Immature natural killer cell (primary cell): ENCODE results near the gene FDXR. TPM values are rescaled to one million over a fixed set of nuclear protein-coding genes. Genes with fewer than 3 reads are reported as not detected.

Source experiments
- DNase-seq, 3 donors: peaks; one replicate each; pipeline ENCODE4 v3.0.0; 2022; ENCODE audit warnings: mixed read lengths in 1 of 3
- H3K27ac Mint-ChIP-seq, 6 donors: one replicate each; pipeline ENCODE4 v1.8.0; 2020; ENCODE audit warnings: mixed read lengths in 6 of 6, mild to moderate bottlenecking in 5 of 6, inconsistent platforms in 4 of 6, moderate library complexity in 3 of 6
- H3K27me3 Mint-ChIP-seq, 3 donors: one replicate each; pipeline ENCODE4 v1.8.0; 2020 to 2021; ENCODE audit warnings: low read depth in 3 of 3, mild to moderate bottlenecking in 3 of 3, mixed read lengths in 3 of 3, moderate library complexity in 3 of 3, inconsistent platforms in 1 of 3
- H3K36me3 Mint-ChIP-seq, 3 donors: one replicate each; pipeline ENCODE4 v1.8.0; 2020; ENCODE audit warnings: mixed read lengths in 3 of 3, inconsistent platforms in 2 of 3, mild to moderate bottlenecking in 2 of 3
- H3K4me1 Mint-ChIP-seq, 2 donors: one replicate each; pipeline ENCODE4 v1.8.0; 2020; ENCODE audit warnings: inconsistent platforms in 2 of 2, mild to moderate bottlenecking in 2 of 2, mixed read lengths in 2 of 2, moderate library complexity in 1 of 2
- H3K4me3 Mint-ChIP-seq, 5 donors: one replicate each; pipeline ENCODE4 v1.8.0; 2020; ENCODE audit warnings: mild to moderate bottlenecking in 5 of 5, mixed read lengths in 5 of 5, inconsistent platforms in 3 of 5, moderate library complexity in 3 of 5
- H3K9me3 Mint-ChIP-seq, 6 donors: one replicate each; pipeline ENCODE4 v1.8.0; 2020; ENCODE audit warnings: mild to moderate bottlenecking in 6 of 6, mixed read lengths in 6 of 6, inconsistent platforms in 4 of 6, moderate library complexity in 3 of 6
- polyA plus RNA-seq, 3 donors: library from polyadenylated mRNA; unstranded; fragments of 300-500 nt; fragmentation: Illumina TruSeq; gene quantifications; one replicate each; pipeline ENCODE4 v1.2.3, GENCODE V29; 2021

Gene FDXR
- polyA plus RNA-seq, 3 donors from 2014 or later, result 3.9 to 10.3 (median 8.0) TPM

GRCh38 chr17:74836691-74837467 is 35.9 kb downstream of the FDXR start:
- Mint-ChIP-seq H3K4me1 (peaks cover 12 to 19% of the 10 kb centered on the region in 2 donors), H3K9me3 (no peaks in the 10 kb centered on the region), H3K4me3 (no peak overlapping the region), H3K27me3 (peaks cover 2 to 7% (median 4%) of the 10 kb centered on the region in 3 donors), H3K36me3 (peaks cover 0 to 24% (median 19%) of the 10 kb centered on the region in 3 donors), H3K27ac (no peak overlapping the region)
- DNase-seq, result no peak

DNA sequence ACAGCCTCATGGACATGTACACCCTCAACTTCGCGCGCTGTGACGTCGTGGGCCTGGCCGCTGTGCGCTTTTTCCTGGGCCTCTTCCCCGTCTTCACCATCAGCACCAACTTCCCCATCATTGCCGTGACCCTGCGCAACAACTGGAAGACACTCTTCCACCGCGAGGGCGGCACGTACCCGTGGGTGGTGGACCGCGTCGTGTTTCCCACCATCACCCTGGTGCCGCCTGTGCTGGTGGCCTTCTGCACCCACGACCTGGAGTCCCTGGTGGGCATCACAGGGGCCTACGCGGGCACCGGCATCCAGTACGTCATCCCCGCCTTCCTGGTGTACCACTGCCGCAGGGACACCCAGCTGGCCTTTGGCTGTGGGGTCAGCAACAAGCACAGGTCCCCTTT is 36.6 kb downstream of the FDXR start:
- no peak overlapping the region for H3K4me3 Mint-ChIP-seq
- no peaks in the 10 kb centered on the region for H3K9me3 Mint-ChIP-seq
- peaks cover 0 to 8% (median 2%) of the 10 kb centered on the region in 3 donors for H3K27me3 Mint-ChIP-seq
- H3K27ac Mint-ChIP-seq, result no peak overlapping the region
- H3K36me3 Mint-ChIP-seq, result peaks cover 0 to 23% (median 18%) of the 10 kb centered on the region in 3 donors
- DNase-seq, result no peak
- H3K4me1 Mint-ChIP-seq, result peaks cover 9 to 14% of the 10 kb centered on the region in 2 donors

GRCh38 chr17:74833501-74834377 is 39.1 kb downstream of the FDXR start:
- peaks cover 0 to 4% (median 2%) of the 10 kb centered on the region in 3 donors for H3K27me3 Mint-ChIP-seq
- no peak for DNase-seq
- no peak overlapping the region for H3K4me3 Mint-ChIP-seq

DNA sequence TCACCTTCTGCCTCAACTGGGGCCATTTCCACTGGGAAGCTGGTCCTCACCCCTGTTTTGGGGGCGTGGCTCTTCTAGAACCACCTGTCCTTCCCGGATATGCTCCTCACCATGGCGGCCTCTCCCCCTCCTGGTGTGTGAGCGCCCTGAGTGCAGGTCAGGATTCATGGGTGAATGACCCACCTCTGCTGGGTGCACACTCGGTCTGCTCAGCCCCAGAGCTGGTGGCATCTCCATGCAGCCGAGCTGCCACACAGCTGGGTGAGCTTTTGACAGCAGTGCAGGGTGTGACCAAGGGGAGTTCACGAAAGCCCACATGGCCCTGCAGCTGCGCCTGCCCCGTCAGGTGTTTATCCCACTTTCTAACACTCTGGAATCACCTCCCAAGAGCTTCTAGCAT is 40.4 kb downstream of the FDXR start:
- H3K27ac Mint-ChIP-seq, result no peak overlapping the region
- H3K36me3 Mint-ChIP-seq, result peaks cover 0 to 18% (median 8%) of the 10 kb centered on the region in 3 donors
- H3K4me3 Mint-ChIP-seq, result no peak overlapping the region
- H3K4me1 Mint-ChIP-seq, result no peaks in the 10 kb centered on the region
- H3K9me3 Mint-ChIP-seq, result no peaks in the 10 kb centered on the region
- peaks cover 0 to 2% (median 2%) of the 10 kb centered on the region in 3 donors for H3K27me3 Mint-ChIP-seq
- DNase-seq, result no peak

More at GRCh38 chr17:74833501-74834377, 39.1 kb downstream of the FDXR start:
- H3K27ac Mint-ChIP-seq, result peak overlapping the region in 1 of 6 donors; percentile 31
- H3K4me1 Mint-ChIP-seq, result no peaks in the 10 kb centered on the region
- peaks cover 0 to 23% (median 14%) of the 10 kb centered on the region in 3 donors for H3K36me3 Mint-ChIP-seq
- H3K9me3 Mint-ChIP-seq, result no peaks in the 10 kb centered on the region

GRCh38 chr17:74831444-74832146 is 41.2 kb downstream of the FDXR start:
- Mint-ChIP-seq H3K4me1 (no peaks in the 10 kb centered on the region), H3K36me3 (peaks cover 0 to 14% (median 5%) of the 10 kb centered on the region in 3 donors), H3K4me3 (no peak overlapping the region), H3K9me3 (no peaks in the 10 kb centered on the region), H3K27me3 (peaks cover 0 to 2% (median 2%) of the 10 kb centered on the region in 3 donors), H3K27ac (no peak overlapping the region)
- no peak for DNase-seq

GRCh38 chr17:74830861-74831260 is 41.9 kb downstream of the FDXR start:
- Mint-ChIP-seq H3K4me1 (no peaks in the 10 kb centered on the region), H3K36me3 (peaks cover 0 to 8% (median under 1%) of the 10 kb centered on the region in 3 donors), H3K27me3 (peaks cover 0 to 2% (median 0%) of the 10 kb centered on the region in 3 donors), H3K4me3 (no peak overlapping the region), H3K27ac (no peak overlapping the region), H3K9me3 (no peaks in the 10 kb centered on the region)
- no peak for DNase-seq

DNA sequence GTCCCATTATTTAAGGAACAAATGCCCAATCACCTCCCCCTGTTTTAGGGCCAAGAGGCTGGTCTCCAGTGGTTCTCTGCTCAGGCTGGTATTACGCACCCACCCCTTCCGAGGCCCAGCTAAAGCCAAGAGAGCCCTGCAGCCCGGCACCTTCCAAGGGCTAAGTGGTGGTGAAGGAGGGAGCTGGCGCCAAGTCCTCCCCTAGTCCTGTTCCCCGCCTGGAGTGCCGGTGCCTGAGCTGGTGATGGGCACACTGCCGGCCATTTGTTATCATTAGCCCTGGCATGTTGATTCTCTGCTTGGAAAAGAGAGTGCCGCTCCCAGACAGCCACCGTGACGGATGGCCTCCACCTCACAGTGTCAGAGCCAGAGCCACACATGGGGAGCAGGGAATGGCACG is 45.0 kb downstream of the FDXR start:
- H3K27me3 Mint-ChIP-seq, result peaks cover 0 to 2% (median 0%) of the 10 kb centered on the region in 3 donors
- H3K4me3 Mint-ChIP-seq, result no peak overlapping the region
- no peak overlapping the region for H3K27ac Mint-ChIP-seq
- peaks cover 0 to 6% (median 0%) of the 10 kb centered on the region in 3 donors for H3K36me3 Mint-ChIP-seq
- no peak for DNase-seq
- H3K4me1 Mint-ChIP-seq, result no peaks in the 10 kb centered on the region
- no peaks in the 10 kb centered on the region for H3K9me3 Mint-ChIP-seq

DNA sequence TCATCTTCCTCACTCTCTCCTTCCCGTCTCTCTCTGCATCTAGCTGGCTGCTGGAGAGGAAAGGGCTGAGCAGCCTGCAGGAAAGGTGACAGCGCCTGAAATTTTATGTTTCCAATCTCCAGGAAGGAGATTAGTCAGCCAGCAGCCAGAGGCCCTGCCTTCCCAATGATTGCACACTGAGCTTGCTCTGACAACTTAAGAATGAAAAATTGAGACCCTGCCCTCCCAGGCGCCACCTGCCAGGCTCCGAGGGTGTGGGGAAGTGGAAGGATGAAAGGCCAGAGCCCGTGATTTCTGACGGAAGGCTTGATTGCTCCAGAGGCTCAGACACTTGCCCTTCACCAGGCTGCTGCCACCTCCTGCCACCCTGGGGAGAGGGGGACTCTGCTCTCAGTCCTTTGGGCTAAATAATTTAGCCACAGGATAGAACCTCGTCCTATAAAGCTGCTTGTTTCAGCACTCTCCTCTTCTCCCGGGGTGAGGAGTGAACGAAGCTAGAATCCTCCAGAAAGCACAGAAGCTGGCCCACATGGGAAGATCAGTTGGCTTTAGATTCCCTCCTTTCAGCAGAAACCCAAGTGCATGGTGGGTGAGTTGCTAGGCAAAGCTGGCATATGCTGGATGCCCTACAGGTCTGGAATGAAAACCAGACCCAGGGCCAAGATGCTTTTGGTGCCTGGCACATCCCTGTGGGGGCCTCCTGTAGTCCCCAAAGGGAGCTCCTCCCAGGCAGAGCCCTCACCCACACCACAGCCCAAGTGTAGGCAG is 46.7 kb downstream of the FDXR start:
- Mint-ChIP-seq H3K27me3 (no peaks in the 10 kb centered on the region), H3K36me3 (peaks cover 0 to 6% (median under 1%) of the 10 kb centered on the region in 3 donors), H3K27ac (no peak overlapping the region), H3K4me1 (no peaks in the 10 kb centered on the region), H3K9me3 (no peaks in the 10 kb centered on the region), H3K4me3 (no peak overlapping the region)
- DNase-seq, result no peak

- H3K27me3 Mint-ChIP-seq, result no peaks in the 10 kb centered on the region
- H3K36me3 Mint-ChIP-seq, result peaks cover 0 to 5% (median 4%) of the 10 kb centered on the region in 3 donors
- no peak for DNase-seq
- no peaks in the 10 kb centered on the region for H3K9me3 Mint-ChIP-seq
- H3K4me1 Mint-ChIP-seq, result no peaks in the 10 kb centered on the region
- no peak overlapping the region for H3K4me3 Mint-ChIP-seq
- no peak overlapping the region for H3K27ac Mint-ChIP-seq
Measured at GRCh38 chr17:74824961-74825627, 47.7 kb downstream of the FDXR start.

GRCh38 chr17:74822939-74823367 is 49.8 kb downstream of the FDXR start:
- H3K27ac Mint-ChIP-seq, result no peak overlapping the region
- peaks cover 0 to 2% (median 0%) of the 10 kb centered on the region in 3 donors for H3K27me3 Mint-ChIP-seq
- H3K9me3 Mint-ChIP-seq, result no peaks in the 10 kb centered on the region
- no peak for DNase-seq
- peaks cover 4 to 6% (median 6%) of the 10 kb centered on the region in 3 donors for H3K36me3 Mint-ChIP-seq
- H3K4me3 Mint-ChIP-seq, result no peak overlapping the region
- no peaks in the 10 kb centered on the region for H3K4me1 Mint-ChIP-seq

- DNase-seq, result no peak
- H3K27ac Mint-ChIP-seq, result no peak overlapping the region
- H3K4me1 Mint-ChIP-seq, result no peaks in the 10 kb centered on the region
- H3K27me3 Mint-ChIP-seq, result peaks cover 0 to 2% (median 0%) of the 10 kb centered on the region in 3 donors
- no peak overlapping the region for H3K4me3 Mint-ChIP-seq
- H3K9me3 Mint-ChIP-seq, result no peaks in the 10 kb centered on the region
- H3K36me3 Mint-ChIP-seq, result peaks cover 4 to 9% (median 6%) of the 10 kb centered on the region in 3 donors
Measured at GRCh38 chr17:74822335-74822938, 50.4 kb downstream of the FDXR start.

GRCh38 chr17:74821655-74822334 is 51.0 kb downstream of the FDXR start:
- no peak overlapping the region for H3K27ac Mint-ChIP-seq
- H3K27me3 Mint-ChIP-seq, result peaks cover 0 to 2% (median 0%) of the 10 kb centered on the region in 3 donors
- no peak overlapping the region for H3K4me3 Mint-ChIP-seq
- H3K36me3 Mint-ChIP-seq, result peaks cover 4 to 12% (median 6%) of the 10 kb centered on the region in 3 donors
- DNase-seq, result no peak
- no peaks in the 10 kb centered on the region for H3K4me1 Mint-ChIP-seq
- H3K9me3 Mint-ChIP-seq, result no peaks in the 10 kb centered on the region
